Endothelial cell of umbilical vein (primary cell): ENCODE data around the gene PRPF19.

Experiments
- EZH2 ChIP-seq: IDR thresholded peaks from 2 replicates; pipeline ENCODE4 v1.6.1; 2012; ENCODE audit warnings: borderline replicate concordance, low read depth, mild to moderate bottlenecking, moderate library complexity, low read length, inconsistent platforms; ENCODE audit not compliant: severe bottlenecking
- FOS ChIP-seq: IDR thresholded peaks from 2 replicates; pipeline ENCODE4 v1.6.1; 2011; ENCODE audit warnings: mild to moderate bottlenecking, low read length, moderate library complexity, borderline replicate concordance; ENCODE audit not compliant: insufficient read depth
- JUN ChIP-seq: IDR thresholded peaks from 2 replicates; pipeline ENCODE4 v1.6.1; 2011; ENCODE audit warnings: borderline replicate concordance, low read depth; ENCODE audit not compliant: insufficient read length, insufficient read depth
- POLR2A ChIP-seq: IDR thresholded peaks from 2 replicates; pipeline ENCODE4 v1.6.1; 2012; ENCODE audit warnings: low read depth, mild to moderate bottlenecking, control low read depth, low read length
- TF ChIP-seq, protein P1 (sequence below), 2 donors: IDR thresholded peaks; 1 replicate in 1 of 2; 2 replicates in 1 of 2; pipeline ENCODE4 v1.5.1; 2011; ENCODE audit warnings: low read length in 2 of 2, mild to moderate bottlenecking in 2 of 2, moderate library complexity in 2 of 2, control low read depth in 1 of 2, inconsistent platforms in 1 of 2, low read depth in 1 of 2; ENCODE audit not compliant: insufficient read depth in 1 of 2; ENCODE audit errors: extremely low read depth in 1 of 2

DNA sequence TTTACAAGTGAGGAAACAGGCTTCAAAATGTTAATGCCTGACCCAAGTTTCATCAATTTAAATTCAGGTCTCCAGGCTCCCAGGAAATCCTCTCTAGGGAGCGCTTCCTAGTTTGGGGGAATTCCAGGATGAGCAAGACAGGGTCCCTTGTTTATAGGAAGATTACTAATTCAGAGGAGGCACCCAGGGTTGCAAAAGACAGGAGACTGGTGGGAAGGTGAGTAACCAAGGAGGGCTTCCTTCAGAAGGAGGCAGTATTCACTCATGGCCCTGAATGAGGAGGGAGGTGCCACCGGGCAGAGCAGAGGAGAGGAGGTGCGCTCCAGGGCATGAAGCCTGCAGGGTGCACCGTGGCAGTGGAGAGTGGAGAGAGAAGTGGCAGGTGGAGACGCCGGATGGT is 19.5 kb upstream of the PRPF19 start:
- TF ChIP-seq, protein P1, sequence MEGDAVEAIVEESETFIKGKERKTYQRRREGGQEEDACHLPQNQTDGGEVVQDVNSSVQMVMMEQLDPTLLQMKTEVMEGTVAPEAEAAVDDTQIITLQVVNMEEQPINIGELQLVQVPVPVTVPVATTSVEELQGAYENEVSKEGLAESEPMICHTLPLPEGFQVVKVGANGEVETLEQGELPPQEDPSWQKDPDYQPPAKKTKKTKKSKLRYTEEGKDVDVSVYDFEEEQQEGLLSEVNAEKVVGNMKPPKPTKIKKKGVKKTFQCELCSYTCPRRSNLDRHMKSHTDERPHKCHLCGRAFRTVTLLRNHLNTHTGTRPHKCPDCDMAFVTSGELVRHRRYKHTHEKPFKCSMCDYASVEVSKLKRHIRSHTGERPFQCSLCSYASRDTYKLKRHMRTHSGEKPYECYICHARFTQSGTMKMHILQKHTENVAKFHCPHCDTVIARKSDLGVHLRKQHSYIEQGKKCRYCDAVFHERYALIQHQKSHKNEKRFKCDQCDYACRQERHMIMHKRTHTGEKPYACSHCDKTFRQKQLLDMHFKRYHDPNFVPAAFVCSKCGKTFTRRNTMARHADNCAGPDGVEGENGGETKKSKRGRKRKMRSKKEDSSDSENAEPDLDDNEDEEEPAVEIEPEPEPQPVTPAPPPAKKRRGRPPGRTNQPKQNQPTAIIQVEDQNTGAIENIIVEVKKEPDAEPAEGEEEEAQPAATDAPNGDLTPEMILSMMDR (IDR thresholded peaks at IDR 0.05; ENCODE audit: extremely low read depth in 1 of 2, insufficient read depth in 1 of 2, low read depth in 1 of 2, low read length in 2 of 2) = no peak
- TF ChIP-seq POLR2A = no peak
- no peak for TF ChIP-seq EZH2
- no peak for TF ChIP-seq FOS
- TF ChIP-seq JUN = no peak
